ENCODE results near the gene SCAPER. TPM values are rescaled to one million over a fixed set of nuclear protein-coding genes. Genes with fewer than 3 reads are reported as not detected.

SCAPER gene
- total RNA-seq, 4 donors from 2014 or later = 19.6 to 35.9 (median 31.8) TPM

DNA sequence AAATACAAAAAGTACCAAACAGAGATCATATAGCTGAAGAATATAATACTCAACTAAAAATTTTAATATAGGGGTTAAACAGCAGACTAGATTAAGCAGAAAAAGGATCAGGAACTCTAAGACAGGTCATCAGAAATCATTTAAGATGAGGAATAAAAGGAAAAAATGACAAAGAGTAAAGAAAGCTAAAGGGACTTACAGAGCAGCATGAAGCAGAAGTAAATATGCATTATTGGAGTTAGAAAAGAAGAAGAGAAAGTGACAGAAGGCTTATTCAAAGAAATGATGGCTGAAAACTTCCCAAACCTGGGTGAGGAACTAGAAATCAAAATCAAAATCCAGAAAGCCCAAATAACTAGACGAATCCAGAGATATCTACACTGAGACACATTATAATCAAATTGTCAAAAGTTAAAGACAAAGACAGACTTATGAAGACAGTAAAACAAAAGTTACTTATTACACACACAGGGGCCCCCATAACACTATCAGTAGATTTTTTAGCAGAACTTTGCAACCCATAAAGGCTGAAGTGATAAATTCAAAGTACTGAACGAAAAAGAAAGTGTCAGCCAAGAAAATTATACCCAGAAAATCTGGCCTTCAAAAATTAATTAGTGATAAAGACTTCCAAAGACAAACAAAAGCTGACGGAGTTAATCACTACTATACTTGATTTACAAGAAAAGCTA is 95.6 kb downstream of the SCAPER start:
- no peak for ATAC-seq
- H3K27ac ChIP-seq = no peak overlapping the region
- no peaks in the 10 kb centered on the region for H3K36me3 ChIP-seq
- in situ Hi-C loops (cut with MboI; ENCODE audit: low sequenced_read_pairs in 4 of 4) (no loop called here), intact Hi-C loops (cut with DNase I; ENCODE audit: low total_unique reads) (no loop called here)
- TF ChIP-seq, protein P1, sequence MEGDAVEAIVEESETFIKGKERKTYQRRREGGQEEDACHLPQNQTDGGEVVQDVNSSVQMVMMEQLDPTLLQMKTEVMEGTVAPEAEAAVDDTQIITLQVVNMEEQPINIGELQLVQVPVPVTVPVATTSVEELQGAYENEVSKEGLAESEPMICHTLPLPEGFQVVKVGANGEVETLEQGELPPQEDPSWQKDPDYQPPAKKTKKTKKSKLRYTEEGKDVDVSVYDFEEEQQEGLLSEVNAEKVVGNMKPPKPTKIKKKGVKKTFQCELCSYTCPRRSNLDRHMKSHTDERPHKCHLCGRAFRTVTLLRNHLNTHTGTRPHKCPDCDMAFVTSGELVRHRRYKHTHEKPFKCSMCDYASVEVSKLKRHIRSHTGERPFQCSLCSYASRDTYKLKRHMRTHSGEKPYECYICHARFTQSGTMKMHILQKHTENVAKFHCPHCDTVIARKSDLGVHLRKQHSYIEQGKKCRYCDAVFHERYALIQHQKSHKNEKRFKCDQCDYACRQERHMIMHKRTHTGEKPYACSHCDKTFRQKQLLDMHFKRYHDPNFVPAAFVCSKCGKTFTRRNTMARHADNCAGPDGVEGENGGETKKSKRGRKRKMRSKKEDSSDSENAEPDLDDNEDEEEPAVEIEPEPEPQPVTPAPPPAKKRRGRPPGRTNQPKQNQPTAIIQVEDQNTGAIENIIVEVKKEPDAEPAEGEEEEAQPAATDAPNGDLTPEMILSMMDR (IDR thresholded peaks at IDR 0.05 in 4 of 5, conservative IDR thresholded peaks at IDR 0.05 in 1 of 5) = no peak
- TF ChIP-seq POLR2A (IDR thresholded peaks at IDR 0.05) = no peak
- H3K4me3 ChIP-seq = no peak overlapping the region
- DNase-seq = no peak
- peaks cover 6 to 9% of the 10 kb centered on the region in 2 donors for H3K4me1 ChIP-seq
- no peaks in the 10 kb centered on the region for H3K27me3 ChIP-seq
- no peaks in the 10 kb centered on the region for H3K9me3 ChIP-seq

DNA sequence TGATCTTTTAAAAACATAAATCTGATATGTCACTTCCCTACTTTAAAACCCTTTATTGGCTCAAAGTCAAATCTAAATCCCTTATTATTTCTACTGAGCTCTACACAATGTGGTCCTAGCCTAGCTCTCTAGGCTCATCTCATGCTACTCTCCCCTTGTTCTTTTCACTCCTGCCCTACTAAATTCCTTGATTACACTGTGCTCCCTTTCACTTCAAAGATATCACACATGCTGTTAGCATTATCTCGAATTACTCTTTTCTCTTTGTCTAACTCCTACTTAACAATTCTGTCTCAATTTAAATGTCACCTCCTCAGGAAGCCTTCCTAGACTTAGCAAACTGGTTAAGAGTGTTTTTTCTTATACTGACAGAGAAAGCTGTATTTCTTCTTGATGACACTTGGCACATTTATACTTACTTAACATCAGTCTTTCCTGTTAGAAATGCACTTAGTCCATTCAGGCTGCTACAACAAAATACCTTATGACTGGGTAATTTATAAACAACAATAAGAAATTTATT is 102.0 kb downstream of the SCAPER start:
- H3K4me3 ChIP-seq = no peak overlapping the region
- intact Hi-C loops (cut with DNase I; ENCODE audit: low total_unique reads) (no loop called here), in situ Hi-C loops (cut with MboI; ENCODE audit: low sequenced_read_pairs in 4 of 4) (no loop called here)
- no peaks in the 10 kb centered on the region for H3K9me3 ChIP-seq
- peaks cover 0 to 10% of the 10 kb centered on the region in 2 donors for H3K36me3 ChIP-seq
- no peak for ATAC-seq
- TF ChIP-seq POLR2A (IDR thresholded peaks at IDR 0.05) = no peak
- TF ChIP-seq, protein P1 (IDR thresholded peaks at IDR 0.05 in 4 of 5, conservative IDR thresholded peaks at IDR 0.05 in 1 of 5) = no peak
- peaks cover under 1 to 6% of the 10 kb centered on the region in 2 donors for H3K4me1 ChIP-seq
- H3K27me3 ChIP-seq = no peaks in the 10 kb centered on the region
- DNase-seq = no peak
- no peak overlapping the region for H3K27ac ChIP-seq

DNA sequence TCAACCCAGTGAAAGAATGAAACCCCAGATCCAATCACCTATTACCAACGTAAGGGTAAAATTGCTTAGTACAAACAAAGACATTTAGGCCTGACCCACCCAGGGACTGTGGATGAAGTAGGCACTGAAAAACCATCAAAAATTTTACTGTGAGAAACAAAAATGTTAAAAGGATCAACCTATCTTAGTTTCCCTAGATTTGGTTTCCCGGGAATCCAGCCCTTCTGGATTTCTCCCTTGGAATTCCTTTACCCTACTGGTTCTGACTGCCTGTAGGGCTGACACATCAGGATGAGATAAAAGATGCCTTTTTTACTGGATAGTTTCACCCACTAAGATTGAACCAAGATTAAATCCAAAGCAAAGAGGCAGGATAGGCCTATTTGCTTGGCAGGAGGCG is 102.7 kb downstream of the SCAPER start:
- DNase-seq (no peak), ATAC-seq (no peak)
- Histone ChIP-seq H3K27ac (no peak overlapping the region), H3K4me1 (peaks cover 6 to 7% of the 10 kb centered on the region in 2 donors), H3K36me3 (peaks cover 0 to 10% of the 10 kb centered on the region in 2 donors), H3K4me3 (no peak overlapping the region), H3K9me3 (no peaks in the 10 kb centered on the region), H3K27me3 (no peaks in the 10 kb centered on the region)
- TF ChIP-seq POLR2A (IDR thresholded peaks at IDR 0.05) = no peak
- TF ChIP-seq, protein P1 (IDR thresholded peaks at IDR 0.05 in 4 of 5, conservative IDR thresholded peaks at IDR 0.05 in 1 of 5) = no peak
- intact Hi-C loops (cut with DNase I; ENCODE audit: low total_unique reads) = no loop called here
- in situ Hi-C loops (cut with MboI; ENCODE audit: low sequenced_read_pairs in 4 of 4) = no loop called here

DNA sequence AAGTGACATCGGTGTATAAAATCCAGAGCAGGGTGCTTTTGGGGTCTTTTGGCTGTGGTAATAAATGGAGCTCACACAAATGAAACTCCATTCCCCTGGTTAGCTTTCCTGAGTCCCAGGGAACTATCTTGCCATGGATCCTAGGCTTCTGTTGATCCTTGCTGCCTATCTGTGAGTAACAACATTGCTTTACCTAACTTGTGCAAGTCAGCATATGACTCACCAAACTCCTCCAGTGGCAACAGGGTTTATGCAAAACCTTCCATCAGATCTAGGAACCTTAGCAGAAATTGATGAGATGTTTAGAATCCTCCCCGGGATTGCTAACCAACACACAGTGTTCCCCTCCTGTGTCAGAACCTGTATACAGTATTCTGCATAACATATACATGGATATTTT is 105.4 kb downstream of the SCAPER start:
- Histone ChIP-seq H3K9me3 (no peaks in the 10 kb centered on the region), H3K4me3 (no peak overlapping the region), H3K27ac (no peak overlapping the region), H3K27me3 (no peaks in the 10 kb centered on the region), H3K4me1 (peaks cover 3 to 12% of the 10 kb centered on the region in 2 donors), H3K36me3 (peaks cover 0 to 17% of the 10 kb centered on the region in 2 donors)
- intact Hi-C loops (cut with DNase I; ENCODE audit: low total_unique reads) = no loop called here
- in situ Hi-C loops (cut with MboI; ENCODE audit: low sequenced_read_pairs in 4 of 4) = no loop called here
- no peak for TF ChIP-seq POLR2A (IDR thresholded peaks at IDR 0.05)
- TF ChIP-seq, protein P1 (IDR thresholded peaks at IDR 0.05 in 4 of 5, conservative IDR thresholded peaks at IDR 0.05 in 1 of 5) = no peak
- DNase-seq (no peak), ATAC-seq (peak in 1 of 2 donors; percentile 53)
